H1 (cell line): Measurements from ENCODE around the gene NEK11. TPM values are rescaled to one million over a fixed set of nuclear protein-coding genes. Genes with fewer than 3 reads are reported as not detected.

Experiments used
- ASH2L ChIP-seq: fragments of 200-600, 300-600 bp; sonication (generic); IDR thresholded peaks from one replicate; pipeline ENCODE4 v1.7.1; 2017; ENCODE audit warnings: low read length
- CEBPB ChIP-seq: IDR thresholded peaks from 2 replicates; pipeline ENCODE4 v1.6.1; 2012; ENCODE audit warnings: low read depth, low read length
- MAX ChIP-seq: IDR thresholded peaks from 2 replicates; pipeline ENCODE4 v1.6.1; 2012; ENCODE audit warnings: inconsistent platforms
- polyA plus RNA-seq, 7 experiments: library from polyadenylated mRNA; depleted of rRNA in 3 of 7; stranded (reverse) in 5 of 7; unstranded in 2 of 7; fragments of >200 nt in 5 of 7; fragments of 200-250 nt in 2 of 7; gene quantifications; 1 replicate in 5 of 7; 2 replicates in 1 of 7; 4 replicates in 1 of 7; pipeline versions ENCODE4 v1.2.1 to v1.2.3, GENCODE V29; 2011 to 2013; ENCODE audit warnings: missing spikeins in 2 of 7, mixed read lengths in 2 of 7
- total RNA-seq: library from RNA; stranded (reverse); fragmentation: NEBNext Ultra II Directional; extraction: Animal tissue kit (Norgen Biotek cat#: 25700); gene quantifications from 2 replicates; pipeline ENCODE4 v1.2.1, GENCODE V29; 2021

NEK11 gene
- total and polyA plus RNA-seq, 2 of the 8 experiments (the other 6 are each of a cell fraction or from before 2014, with no cell fraction given), result 0.60 TPM; not detected in 1

- no peak for TF ChIP-seq MAX
- TF ChIP-seq ASH2L, result no peak
- TF ChIP-seq CEBPB, result no peak
- TF ChIP-seq, all 59 proteins: peak for 0
Measured at GRCh38 chr3:131194816-131195215, 168.1 kb downstream of the NEK11 start (continued).
